Measurements from ENCODE around the gene NUDT21.
"Not testable (repeated sequence)": the region's sequence is repeated elsewhere in the genome, so short reads cannot be mapped to it uniquely, and the experiment has no call there.

Gene NUDT21

DNA sequence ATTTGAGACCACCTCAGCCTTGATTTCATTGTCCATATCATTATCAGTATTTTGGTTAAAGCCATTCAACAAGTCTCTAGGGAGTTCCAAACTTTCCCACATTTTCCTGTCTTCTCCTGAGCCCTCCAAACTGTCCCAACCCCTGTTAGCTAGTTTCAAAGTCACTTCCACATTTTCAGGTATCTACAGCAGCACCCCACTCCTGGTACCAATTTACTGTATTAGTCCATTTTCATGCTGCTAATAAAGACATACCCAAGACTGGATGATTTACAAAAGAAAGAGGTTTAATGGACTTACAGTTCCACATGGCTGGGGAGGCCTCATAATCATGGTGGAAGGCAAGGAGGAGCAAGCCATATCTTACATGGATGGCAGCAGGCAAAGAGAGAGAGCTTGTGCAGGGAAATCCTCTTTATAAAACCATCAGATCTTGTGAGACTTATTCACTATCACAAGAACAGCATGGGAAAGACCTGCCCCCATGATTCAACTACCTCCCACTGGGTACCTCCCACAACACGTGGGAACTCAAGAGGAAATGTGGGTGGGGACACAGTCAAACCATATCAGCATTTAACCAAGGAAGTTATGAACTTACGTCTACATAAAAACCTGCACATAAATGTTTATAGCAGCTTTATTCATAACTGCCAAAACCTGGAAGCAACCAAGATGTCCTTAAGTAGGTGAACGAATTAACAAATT lies 70.2 kb downstream of the NUDT21 start:
- DNase-seq (ENCODE audit: low read depth, low spot score): not testable (repeated sequence)
